NCI-H69 (cell line): ENCODE results near the gene TINAGL1.
A peak's percentile ranks its signal among the peaks of the same experiment; 100 is the strongest.

Experiments used
- DNase-seq: peaks from one replicate; lab custom pipeline; 2025; lab: John Stamatoyannopoulos, UW

Gene TINAGL1, protein sequence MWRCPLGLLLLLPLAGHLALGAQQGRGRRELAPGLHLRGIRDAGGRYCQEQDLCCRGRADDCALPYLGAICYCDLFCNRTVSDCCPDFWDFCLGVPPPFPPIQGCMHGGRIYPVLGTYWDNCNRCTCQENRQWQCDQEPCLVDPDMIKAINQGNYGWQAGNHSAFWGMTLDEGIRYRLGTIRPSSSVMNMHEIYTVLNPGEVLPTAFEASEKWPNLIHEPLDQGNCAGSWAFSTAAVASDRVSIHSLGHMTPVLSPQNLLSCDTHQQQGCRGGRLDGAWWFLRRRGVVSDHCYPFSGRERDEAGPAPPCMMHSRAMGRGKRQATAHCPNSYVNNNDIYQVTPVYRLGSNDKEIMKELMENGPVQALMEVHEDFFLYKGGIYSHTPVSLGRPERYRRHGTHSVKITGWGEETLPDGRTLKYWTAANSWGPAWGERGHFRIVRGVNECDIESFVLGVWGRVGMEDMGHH

DNA sequence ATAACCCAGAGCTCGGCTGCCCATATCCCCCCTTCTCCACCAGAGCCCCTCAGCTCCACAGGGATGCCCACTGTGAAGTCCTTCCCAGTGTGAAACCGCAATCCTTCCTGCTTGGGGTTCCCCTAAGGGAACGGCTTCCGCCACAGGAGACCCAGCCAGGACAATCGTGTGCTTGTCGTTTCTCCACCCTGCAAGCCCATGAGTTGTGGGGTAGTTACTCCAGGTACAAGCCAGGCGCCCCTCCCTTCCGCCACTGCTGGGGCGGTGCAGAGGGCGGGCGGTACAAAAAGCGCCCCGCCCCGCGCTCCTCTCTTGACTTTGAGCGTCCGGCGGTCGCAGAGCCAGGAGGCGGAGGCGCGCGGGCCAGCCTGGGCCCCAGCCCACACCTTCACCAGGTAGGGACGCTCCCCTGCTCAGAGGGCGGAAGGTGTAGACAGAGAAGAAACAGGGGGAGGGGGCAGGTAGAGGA, at the start of gene TINAGL1:
Gene TINAGL1 (plus strand): TSS at position 315 of the 469 bp plus-strand sequence. CDS start 634 bp downstream, outside the sequence.
- DNase-seq, result peak; percentile 59

DNA sequence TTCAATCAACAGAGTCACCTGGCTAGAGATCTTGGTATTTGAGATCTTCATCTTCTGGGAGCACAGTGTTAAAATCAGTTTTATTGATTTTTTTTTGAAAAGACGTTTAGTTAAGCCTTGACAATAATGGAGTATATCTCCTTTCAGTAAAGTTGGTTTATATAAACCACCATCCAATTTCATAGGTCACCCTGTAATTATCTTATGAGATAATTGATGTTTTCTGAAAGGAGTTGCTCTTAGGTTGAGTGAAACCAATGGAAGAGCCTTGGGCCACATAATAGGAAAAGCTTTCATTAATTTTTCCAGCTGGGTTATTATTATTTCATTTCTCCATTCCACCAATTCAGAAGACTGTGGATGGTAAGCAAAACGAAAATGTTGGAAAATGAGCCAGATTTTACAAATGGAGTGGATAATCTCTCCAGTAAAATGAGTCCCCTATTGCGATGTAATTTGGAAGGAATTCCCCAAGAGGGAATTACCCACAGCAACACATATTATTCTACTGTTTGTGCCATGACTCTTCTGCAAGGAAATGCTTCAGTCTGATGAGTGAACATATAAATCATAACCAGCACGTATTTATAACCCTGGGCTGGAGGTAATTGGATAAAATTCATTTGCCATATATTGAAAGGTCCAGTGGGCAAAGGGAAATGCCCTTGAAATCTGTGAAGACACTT, 46.2 kb upstream of the TINAGL1 start:
- peak; percentile 86 for DNase-seq

DNA sequence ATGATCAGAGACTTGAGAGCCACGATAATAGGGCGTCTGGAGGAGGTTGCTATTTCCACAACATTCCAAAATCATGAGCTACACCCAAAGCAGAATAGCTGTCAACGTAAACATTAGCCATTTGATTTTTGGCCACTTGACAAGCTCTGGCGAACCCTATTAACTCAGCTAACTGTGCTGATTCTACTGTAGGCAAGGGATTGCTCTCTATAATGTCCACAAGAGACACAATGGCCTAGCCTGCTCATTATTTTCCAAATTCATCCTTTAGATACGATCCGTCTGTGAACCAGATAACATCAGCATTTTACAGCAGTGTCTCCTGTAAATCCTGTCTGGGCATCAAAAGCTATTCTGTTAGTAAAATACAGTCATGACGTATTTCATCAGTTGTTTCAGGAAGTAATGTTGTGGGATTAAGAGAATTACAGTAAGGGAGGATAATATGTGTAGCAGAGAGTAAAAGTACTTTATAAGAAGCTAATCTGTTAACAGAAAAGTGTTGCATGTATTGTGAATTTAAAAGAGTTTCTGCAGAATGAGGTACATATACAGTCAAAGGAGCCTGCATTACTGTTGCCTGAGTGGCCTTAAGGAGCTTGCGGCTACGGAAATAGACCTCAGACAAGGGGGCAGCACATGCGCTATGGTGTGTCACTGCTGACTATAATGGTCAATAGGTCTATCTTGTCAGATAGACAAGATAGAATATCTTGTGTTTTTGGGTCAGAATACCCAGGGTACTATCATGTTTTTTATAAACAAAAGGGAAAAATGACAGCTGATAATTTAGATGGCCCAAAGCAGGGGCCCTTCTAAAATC, 44.9 kb upstream of the TINAGL1 start:
- DNase-seq, result peak; percentile 67

DNA sequence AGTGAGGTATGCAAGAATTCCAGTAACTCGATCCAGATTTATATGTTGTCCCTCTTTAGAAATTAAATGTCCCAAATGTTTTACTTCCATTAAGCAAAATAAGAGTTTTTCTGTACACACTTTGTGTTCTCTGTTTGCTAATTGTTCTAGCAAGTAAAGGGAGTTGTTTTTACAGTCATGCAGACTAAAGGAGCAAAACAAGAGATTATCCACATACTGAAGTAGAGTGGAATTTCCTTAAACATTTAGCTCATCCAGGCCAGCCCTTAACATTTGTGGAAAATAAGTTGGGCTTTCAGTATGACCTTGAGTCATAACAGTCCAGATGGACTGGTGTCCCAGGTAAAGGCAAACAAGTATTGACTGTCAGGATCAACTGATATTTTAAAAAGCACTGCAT, 44.1 kb upstream of the TINAGL1 start:
- no peak for DNase-seq

DNA sequence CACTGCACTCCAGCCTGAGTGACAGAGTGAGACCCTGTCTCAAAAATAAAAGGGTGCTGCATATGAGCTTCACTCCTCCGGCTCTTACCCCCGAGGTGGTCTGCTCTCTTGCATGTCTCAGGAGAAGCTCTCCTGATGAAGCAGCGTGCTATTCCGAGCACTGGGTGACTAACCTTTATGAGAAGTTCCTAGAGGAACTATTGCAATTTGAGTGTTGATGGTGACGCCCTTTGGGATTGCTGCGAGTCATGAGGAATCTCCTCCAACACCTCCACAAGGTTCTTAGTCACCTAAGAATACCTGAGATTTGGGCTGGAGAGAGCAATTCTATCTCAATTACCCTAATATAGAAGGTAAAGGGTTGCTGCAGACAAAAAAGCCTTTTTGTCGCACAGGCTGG, 40.8 kb upstream of the TINAGL1 start:
- DNase-seq, result no peak

DNA sequence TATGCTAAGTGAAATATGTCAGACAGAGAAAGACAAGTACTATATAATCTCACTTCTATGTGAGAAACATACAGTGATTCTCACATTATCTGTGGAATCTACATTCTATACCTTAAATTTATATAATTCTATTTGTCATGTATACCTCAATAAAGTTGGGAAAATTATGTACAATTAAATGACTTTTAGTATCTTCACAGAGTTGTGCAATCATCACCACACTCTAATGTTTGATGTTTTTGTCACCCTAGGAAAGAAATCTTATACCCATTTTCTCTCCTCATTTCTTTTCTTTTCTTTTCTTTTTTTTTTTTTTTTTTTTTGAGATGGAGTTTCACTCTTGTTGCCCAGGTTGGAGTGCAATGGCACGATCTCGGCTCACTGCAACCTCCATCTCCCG, 37.0 kb upstream of the TINAGL1 start:
- DNase-seq, result no peak

DNA sequence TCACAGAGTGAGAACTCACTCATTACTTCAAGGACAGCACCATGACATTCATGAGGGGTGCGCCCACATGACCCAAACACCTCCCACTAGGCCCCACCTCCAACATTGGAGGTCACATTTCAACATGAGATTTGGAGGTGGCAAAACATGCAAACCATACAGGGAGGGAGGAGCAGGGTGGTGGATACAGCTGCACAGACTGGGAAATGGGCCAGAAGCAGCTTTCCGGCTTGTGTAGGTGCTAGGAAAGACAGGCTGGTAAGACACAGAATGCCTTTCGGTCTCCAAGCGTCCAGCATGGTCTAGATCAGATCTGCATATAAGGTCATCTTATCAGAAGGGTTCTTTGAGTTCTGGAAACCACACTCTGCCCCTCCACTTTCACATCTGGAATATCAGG, 35.1 kb upstream of the TINAGL1 start:
- no peak for DNase-seq

DNA sequence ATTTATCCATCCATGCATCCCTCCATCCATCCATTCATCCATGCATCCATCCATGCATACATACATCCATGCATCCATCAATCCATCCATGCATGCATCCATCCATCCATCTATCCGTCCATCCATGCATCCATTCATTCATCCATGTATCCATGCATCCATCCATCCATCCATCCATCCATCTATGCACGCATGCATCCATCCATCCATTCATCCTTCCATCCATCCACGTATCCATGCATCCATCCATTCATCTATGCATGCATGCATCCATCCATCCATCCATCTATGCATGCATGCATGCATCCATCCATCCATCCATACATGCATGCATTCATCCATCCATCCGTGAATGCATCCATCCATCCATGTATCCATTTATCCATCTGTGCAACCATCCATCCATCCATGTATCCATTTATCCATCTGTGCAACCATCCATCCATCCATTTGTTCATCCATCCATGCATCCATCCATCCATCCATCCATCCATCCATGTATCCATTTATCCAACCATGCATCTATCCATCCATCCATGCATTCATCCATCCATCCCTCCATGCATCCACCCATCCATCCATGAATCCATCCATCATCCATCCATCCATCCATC, 30.3 kb upstream of the TINAGL1 start:
- DNase-seq, result no peak

DNA sequence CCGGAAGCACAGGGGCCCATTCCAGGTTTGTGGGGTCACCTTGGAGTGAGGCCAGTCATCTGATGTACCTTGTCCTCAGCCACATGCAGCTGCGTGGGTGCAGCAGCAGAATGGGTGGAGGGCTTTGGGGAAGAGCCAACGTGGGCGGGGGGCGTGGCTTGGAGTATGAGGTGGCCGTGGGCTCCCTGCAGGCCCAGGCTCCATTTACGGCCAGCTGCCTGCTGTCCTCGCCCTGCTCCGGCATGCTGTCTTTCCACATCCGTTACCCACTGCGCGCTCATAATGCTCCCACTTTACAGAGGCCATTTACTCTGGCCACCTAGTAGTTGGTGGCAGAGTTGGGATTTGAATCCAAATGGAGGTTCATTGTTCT, 27.8 kb upstream of the TINAGL1 start:
- DNase-seq, result peak; percentile 77

DNA sequence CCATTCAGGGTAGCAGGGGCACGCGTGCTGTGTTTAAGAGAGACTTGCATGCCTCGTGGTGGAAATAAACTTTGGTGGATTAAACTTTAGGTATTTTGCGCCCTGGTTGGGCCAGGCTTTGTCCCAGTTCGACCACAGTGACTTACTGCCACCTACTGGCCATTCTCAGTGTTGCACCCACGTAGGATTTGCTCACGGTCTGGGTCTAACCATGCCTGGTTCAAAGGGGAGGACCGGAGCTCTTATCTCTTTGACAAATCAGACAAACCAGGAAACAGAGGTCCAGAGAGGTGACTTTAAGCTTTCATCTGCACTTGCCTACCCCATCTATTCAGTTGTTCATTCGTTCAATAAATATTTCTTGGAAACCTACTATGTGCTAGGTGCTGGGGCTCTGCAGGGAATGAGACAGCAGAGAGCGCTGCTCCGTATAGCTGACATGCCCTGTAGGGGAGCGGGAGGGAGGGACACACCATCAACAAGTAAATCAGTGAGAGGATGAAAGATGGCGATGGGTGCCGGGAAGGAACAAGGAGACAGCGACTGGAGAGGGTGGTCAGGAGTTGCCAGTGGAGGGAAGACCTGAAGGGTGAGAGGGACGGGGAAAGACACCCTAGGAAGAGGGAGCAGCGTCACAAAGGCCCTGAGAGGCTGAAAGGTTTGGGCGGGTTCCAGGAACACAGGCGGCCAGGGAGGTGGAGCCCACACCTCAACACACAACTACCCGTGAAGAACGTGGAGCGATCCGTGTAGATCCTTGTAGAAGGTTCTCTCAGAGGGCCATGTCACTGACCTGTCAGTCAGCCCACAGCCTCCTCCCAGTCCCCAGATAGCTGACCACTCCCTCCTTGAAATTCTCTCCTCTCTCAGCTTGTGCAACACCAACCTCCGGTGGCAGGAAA, 27.2 kb upstream of the TINAGL1 start:
- peak; percentile 83 for DNase-seq

DNA sequence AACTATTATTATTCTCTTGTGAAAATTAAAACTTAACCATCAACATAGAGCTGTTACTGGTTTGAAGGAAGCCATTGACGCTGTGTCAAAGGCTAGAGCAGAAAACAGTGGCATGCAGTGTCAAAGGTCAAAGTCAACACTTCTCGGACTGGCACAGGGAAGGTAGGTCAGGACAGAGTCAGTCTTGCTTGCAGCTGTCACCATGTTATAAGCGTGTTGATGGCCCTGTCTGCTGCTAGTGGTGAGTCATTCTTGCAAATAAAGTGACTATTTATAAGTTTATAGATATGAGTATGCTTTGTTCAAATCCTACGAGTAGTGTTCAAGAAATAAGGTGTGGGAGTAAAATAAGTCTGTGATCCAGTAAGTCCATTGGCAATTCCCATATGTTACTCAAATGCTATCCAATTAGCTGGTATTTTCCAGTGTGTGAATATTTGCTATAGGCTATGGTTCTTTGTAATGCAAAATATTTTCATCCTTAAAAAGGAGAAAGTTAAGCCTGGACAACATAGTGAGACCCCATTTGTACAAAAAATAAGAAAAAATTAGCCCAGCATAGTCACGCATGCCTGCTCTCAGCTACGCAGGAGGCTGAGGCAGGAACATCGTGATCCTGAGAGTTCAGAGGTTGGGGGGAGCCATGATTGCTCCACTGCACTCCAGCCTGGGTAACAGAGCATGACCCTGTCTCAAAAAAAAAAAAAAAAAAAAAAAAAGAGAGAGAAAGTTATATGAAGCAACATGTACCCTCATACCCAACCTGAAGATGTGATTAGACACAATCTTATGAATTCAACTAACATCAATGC, 26.3 kb upstream of the TINAGL1 start:
- DNase-seq, result peak; percentile 37

DNA sequence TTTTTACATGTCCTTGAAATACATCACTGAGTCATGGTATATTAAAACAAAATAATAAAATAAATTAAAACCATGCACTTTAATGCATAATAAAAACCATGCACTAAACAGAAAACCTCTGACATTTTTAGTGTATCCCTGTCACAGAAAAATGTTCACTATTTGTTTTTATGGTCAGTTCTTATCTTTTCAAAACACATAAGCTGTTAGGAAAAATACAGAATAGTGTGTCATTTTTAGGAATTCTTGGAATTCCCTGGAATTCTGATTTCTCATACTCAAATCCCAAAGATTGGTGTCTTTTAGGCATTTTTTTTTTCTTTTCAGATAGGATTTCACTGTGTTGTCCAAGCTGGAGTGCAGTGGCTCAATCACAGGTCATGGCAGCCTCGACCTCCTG, 25.1 kb upstream of the TINAGL1 start:
- DNase-seq, result no peak

DNA sequence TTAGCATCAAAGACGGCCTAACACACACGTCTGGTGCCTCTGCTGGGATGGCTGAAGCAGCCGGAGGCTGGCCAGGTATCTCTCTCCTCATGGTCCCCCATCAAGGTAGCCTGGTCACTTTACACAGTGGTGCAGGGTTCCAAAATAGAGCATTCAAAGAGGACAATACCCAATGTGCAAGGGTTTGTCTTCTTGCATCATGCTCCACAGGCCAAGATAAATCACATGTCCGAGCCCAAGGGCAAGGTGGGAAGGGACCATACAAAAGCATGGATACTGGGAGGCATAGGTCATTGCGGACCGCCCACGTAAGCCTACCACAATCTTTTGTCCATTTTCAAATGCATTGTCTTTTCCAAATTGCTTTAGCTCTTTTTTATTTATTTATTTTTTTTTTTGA, 23.8 kb upstream of the TINAGL1 start:
- no peak for DNase-seq

DNA sequence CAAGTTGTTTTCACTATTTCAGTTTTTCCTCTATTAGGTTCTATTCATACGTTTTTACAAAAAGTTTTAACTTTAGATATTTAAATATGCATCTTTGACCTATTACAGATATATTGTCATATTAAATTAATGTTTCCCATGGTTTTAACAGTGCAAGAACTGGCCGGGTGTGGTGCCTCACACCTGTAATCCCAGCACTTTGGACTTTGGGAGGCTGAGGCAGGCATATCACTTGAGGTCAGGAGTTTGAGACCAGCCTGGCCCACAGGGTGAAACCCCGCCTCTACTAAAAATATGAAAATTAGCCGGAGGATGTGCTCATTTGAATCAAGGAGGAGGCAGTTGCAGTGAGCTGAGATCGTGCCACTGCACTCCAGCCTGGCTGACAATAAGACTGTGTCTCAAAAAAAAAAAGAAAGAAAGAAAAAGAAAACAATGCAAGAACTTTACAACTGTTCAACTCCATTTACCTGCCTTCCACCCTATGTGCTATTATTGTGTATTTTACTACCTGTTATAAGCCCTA, 19.8 kb upstream of the TINAGL1 start:
- DNase-seq, result no peak

DNA sequence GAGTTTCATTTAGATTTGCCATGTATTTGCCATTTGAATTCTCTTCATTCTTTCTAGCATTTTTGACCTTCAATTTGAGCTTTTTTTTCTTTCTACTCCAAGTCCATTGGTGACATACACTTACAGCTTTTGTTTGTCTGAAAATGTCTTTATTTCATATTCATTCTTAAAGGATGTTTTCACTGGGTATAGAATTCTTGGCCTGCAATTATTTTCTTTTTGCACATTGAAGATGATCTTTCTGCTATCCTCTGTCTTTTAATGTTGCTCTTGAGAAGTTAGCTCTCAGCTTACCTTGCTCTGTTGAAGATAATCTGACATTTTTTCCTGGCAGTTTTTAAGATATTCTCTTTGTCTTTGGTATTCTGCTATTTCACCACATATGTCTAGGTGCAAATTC, 16.6 kb upstream of the TINAGL1 start:
- DNase-seq, result no peak

DNA sequence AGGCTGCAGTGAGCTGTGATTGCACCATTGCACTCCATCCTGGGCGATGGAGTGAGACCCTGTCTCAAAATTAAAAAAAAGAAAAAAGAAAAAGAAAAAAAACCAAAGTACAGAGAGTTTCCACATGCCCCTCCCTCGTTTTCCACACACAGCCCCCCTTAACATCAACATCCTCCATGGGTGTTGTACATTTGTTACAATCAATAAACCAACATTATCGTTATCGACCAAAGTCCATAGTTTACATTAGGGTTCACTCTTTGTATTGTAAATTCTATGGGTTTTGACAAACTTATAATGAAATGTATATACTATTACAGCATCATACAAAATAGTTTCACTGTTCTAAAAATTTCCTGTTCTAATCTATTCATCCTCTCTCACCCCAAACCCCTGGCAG, 15.9 kb upstream of the TINAGL1 start:
- DNase-seq, result no peak

DNA sequence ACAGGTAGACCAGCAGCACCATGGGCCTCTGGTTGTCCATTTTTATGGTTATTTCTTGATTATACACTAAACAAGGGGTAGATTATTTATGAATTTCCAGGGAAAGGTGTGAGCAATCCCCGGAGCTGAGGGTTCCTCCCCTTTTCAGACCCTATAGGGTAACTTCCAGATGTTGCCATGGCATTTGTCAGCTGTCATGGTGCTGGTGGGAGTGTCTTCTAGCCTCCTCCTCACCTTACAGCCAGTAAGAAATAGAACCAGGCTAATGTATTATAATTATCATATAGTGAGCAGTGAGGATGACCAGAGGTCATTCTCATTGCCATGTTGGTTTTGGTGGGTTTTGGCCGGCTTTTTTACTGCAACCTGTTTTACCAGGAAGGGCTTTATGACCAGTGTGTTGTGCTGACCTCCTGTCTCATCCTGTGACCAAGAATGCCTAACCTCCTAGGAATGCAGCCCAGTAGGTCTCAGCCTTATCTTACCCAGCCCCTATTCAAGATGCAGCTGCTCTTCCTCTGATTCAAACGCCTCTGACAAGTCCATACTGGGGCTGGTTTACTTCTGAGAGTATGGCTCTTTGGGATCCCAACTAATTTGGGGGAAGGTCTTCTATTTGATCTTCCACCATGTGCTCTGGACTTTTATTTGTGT, 13.5 kb upstream of the TINAGL1 start:
- DNase-seq, result no peak

DNA sequence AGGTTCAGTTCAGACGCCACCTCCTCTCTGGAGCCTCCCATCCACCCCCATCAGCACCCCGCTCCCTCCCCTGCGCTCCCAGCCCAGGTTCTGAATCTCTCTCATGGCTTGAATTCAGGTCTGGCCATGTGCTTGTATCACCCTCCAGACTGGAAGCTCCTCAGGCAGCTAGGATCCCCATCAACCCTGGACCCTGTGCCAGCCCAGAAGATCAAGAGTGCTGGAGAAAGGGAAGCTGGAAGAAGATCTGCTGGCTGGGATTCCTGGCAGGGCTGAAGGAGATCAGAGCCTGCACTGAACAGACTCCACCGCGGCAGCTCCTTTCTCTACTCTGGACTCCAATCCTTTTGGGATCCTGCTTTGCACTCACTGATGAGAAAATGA, 11.7 kb upstream of the TINAGL1 start:
- no peak for DNase-seq

DNA sequence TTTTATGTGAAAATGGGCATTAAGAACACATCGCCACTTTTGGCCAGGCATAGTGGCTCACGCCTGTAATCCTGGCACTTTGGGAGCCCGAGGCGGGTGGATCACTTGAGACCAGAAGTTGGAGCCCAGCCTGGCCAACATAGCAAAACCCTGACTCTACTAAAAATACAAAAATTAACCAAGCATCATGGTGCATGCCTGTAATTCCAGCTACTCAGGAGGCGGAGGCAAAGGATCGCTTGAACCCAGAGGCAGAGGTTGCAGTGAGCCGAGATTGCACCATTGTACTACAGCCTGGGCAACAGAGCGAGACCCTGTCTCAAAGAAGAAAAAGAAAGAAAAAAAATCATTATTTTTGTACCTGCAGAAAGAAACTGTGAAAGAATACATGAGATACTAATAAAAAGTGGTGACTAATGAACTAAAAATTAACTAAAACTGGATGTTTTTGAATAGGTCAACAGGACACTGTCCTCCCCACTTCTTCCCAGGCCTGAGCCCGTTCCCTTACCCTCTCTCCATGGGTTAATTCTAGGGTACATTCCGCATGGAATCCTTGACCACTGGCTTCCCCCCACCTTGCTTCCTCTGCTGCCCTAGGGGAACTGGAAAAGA, 8.3 kb upstream of the TINAGL1 start:
- no peak for DNase-seq
